ENCODE results near the gene CAV1. TPM values are rescaled to one million over a fixed set of nuclear protein-coding genes. Genes with fewer than 3 reads are reported as not detected.

CAV1 gene
- total RNA-seq, 1 experiment from 2014 or later = 20.2 TPM

- Histone ChIP-seq H3K9me3 (ENCODE audit: control insufficient read depth, low read depth, low read length) (no peaks in the 10 kb centered on the region), H3K27ac (ENCODE audit: insufficient read length, low read depth, low read length) (no peak overlapping the region), H3K27me3 (ENCODE audit: insufficient read depth, low read length) (no peaks in the 10 kb centered on the region), H3K18ac (ENCODE audit: insufficient read length, low read depth, low read length) (no peak overlapping the region), H4K8ac (replicated peaks; ENCODE audit: insufficient read length, low read depth, low read length) (no peak overlapping the region), H3K9ac (ENCODE audit: extremely low read depth, insufficient read length, low read length) (no peak overlapping the region), H2AK5ac (ENCODE audit: insufficient read length, low read length) (no peak overlapping the region), H3K56ac (ENCODE audit: insufficient read length, low read depth, low read length) (no peak overlapping the region), H3K79me1 (ENCODE audit: insufficient read depth, low read depth, low read length, poor library complexity, severe bottlenecking) (no peaks in the 10 kb centered on the region), H2BK12ac (ENCODE audit: insufficient read length, low read depth, low read length) (no peak overlapping the region), H3K14ac (ENCODE audit: insufficient read depth, low read length) (no peak overlapping the region), H3K23ac (ENCODE audit: insufficient read length, low read depth, low read length) (no peak overlapping the region), H2BK5ac (ENCODE audit: insufficient read length, low read length) (no peak overlapping the region), H3K79me2 (ENCODE audit: insufficient read depth, low read length) (no peaks in the 10 kb centered on the region), H2BK15ac (ENCODE audit: low read depth, low read length) (no peak overlapping the region), H4K20me1 (ENCODE audit: control insufficient read depth, insufficient read depth, insufficient read length) (no peaks in the 10 kb centered on the region), H3K23me2 (ENCODE audit: insufficient read length, low read depth, low read length, poor library complexity, severe bottlenecking) (no peaks in the 10 kb centered on the region), H3T11ph (ENCODE audit: low read length) (no peak overlapping the region), H3K4me1 (ENCODE audit: insufficient read depth, low read length) (no peaks in the 10 kb centered on the region), H2AFZ (ENCODE audit: low read length) (no peak overlapping the region), H4K91ac (ENCODE audit: insufficient read length, low read depth, low read length) (no peak overlapping the region), H3K4me2 (ENCODE audit: insufficient read depth, insufficient read length, low read length) (no peak overlapping the region), H2BK20ac (ENCODE audit: low read depth, low read length, poor library complexity, severe bottlenecking) (no peak overlapping the region), H3K4ac (ENCODE audit: low read depth, low read length) (no peak overlapping the region), H4K5ac (ENCODE audit: insufficient read length, low read depth, low read length) (no peak overlapping the region), H2BK120ac (ENCODE audit: low read depth, low read length, poor library complexity, severe bottlenecking) (no peak overlapping the region)
- Mint-ChIP-seq H3K36me3 (ENCODE audit: insufficient read depth in 1 of 3, low read depth in 3 of 3) (no peaks in the 10 kb centered on the region), H3K27me3 (ENCODE audit: low read depth) (no peaks in the 10 kb centered on the region), H3K27ac (no peak overlapping the region; a peak in 1 of 7 replicates), H3K4me3 (no peak overlapping the region), H3K4me1 (no peaks in the 10 kb centered on the region), H3K9me3 (no peaks in the 10 kb centered on the region)
- no CpG with 5 or more reads among the region's 2 CpGs for WGBS (ENCODE audit: extremely low coverage, insufficient read length, low lambda C conversion rate)
- TF ChIP-seq CTCF (conservative IDR thresholded peaks at IDR 0.05) = no peak
- no peak for DNase-seq
Observed at GRCh38 chr7:116547347-116547746, 22.5 kb downstream of the CAV1 start.

Data from H9 (cell line).